IMR-90 (cell line): Measurements from ENCODE around the gene NOC2L. TPM values are rescaled to one million over a fixed set of nuclear protein-coding genes. Genes with fewer than 3 reads are reported as not detected.

ENCODE experiments used
- ATAC-seq: fragments of 200-7000 bp; cut with Tn5 transposase; 2 replicates; pipeline ENCODE4 v1.9.1; 2020; ENCODE audit warnings: low read depth, mild to moderate bottlenecking, moderate library complexity
- BruUV-seq: library from RNA; stranded (reverse); fragments of 400-500 nt; replicated peaks from 2 replicates; lab custom pipeline; 2021; lab: Mats Ljungman, UMichigan
- CTCF ChIA-PET: fragments of 300-600 bp; formaldehyde crosslinking; extraction: SDS; loops from one replicate; lab custom pipeline; 2021; ENCODE audit warnings: antibody characterized with exemption; lab: Yijun Ruan, JAX
- POLR2A ChIA-PET: fragments of 300-600 bp; sonication (Branson Sonifier 250); formaldehyde crosslinking; loops from one replicate; lab custom pipeline; 2022; ENCODE audit warnings: antibody characterized with exemption; ENCODE audit not compliant: unreplicated experiment; lab: Charles Lee
- DNase-seq: peaks from one replicate; pipeline ENCODE4 v3.0.0; 2013
- H2AFZ ChIP-seq: replicated peaks from 2 replicates; pipeline ENCODE3; 2013; ENCODE audit warnings: low read length, mild to moderate bottlenecking; ENCODE audit not compliant: poor library complexity
- H2AK5ac ChIP-seq: 2 replicates; pipeline ENCODE4 v1.6.1; 2013; ENCODE audit warnings: low read depth, low read length, inconsistent platforms
- H2AK9ac ChIP-seq: replicated peaks from 2 replicates; pipeline ENCODE3; 2013; ENCODE audit warnings: mild to moderate bottlenecking, low read depth, low read length, moderate library complexity; ENCODE audit not compliant: poor library complexity
- H2BK120ac ChIP-seq: 2 replicates; pipeline ENCODE4 v1.6.1; 2013; ENCODE audit warnings: low read depth, low read length, inconsistent platforms
- H2BK15ac ChIP-seq: 3 replicates; pipeline ENCODE4 v1.6.1; 2013; ENCODE audit warnings: low read depth, low read length, inconsistent platforms
- H2BK20ac ChIP-seq: 2 replicates; pipeline ENCODE4 v1.6.1; 2013; ENCODE audit warnings: low read depth, mild to moderate bottlenecking, inconsistent platforms, low read length, moderate library complexity
- H2BK5ac ChIP-seq: 2 replicates; pipeline ENCODE4 v1.6.1; 2013; ENCODE audit warnings: mild to moderate bottlenecking, low read depth, low read length, inconsistent platforms; ENCODE audit not compliant: poor library complexity, severe bottlenecking
- H3K14ac ChIP-seq: replicated peaks from 2 replicates; pipeline ENCODE4 v1.6.1; 2013; ENCODE audit warnings: low read depth, low read length, inconsistent platforms
- H3K18ac ChIP-seq: 2 replicates; pipeline ENCODE4 v1.6.1; 2013; ENCODE audit warnings: low read depth, low read length, control low read depth
- H3K23ac ChIP-seq: 2 replicates; pipeline ENCODE4 v1.6.1; 2013; ENCODE audit warnings: low read depth, low read length, inconsistent platforms
- H3K27ac ChIP-seq: 2 replicates; pipeline ENCODE4 v1.5.1; 2013; ENCODE audit warnings: mild to moderate bottlenecking, control low read depth, low read length; ENCODE audit not compliant: insufficient read depth
- H3K27me3 ChIP-seq: 2 replicates; pipeline ENCODE4 v1.6.1; 2013; ENCODE audit warnings: low read length; ENCODE audit not compliant: control insufficient read depth, insufficient read depth
- H3K36me3 ChIP-seq: 2 replicates; pipeline ENCODE4 v1.6.1; 2013; ENCODE audit warnings: low read length, mixed read lengths; ENCODE audit not compliant: control insufficient read depth, insufficient read depth
- H3K4ac ChIP-seq: 2 replicates; pipeline ENCODE4 v1.6.1; 2013; ENCODE audit warnings: low read depth, low read length, inconsistent platforms
- H3K4me1 ChIP-seq: 2 replicates; pipeline ENCODE4 v1.6.1; 2013; ENCODE audit warnings: low read length, mixed read lengths; ENCODE audit not compliant: control insufficient read depth, insufficient read depth
- H3K4me2 ChIP-seq: 2 replicates; pipeline ENCODE4 v1.6.1; 2013; ENCODE audit warnings: low read depth, mild to moderate bottlenecking, control low read depth, low read length, moderate library complexity
- H3K4me3 ChIP-seq: 2 replicates; pipeline ENCODE4 v1.5.1; 2013; ENCODE audit warnings: low read depth, mild to moderate bottlenecking, control low read depth, low read length, moderate library complexity; ENCODE audit not compliant: insufficient read depth
- H3K56ac ChIP-seq: 2 replicates; pipeline ENCODE4 v1.6.1; 2013; ENCODE audit warnings: low read length, inconsistent platforms; ENCODE audit not compliant: insufficient read depth; ENCODE audit errors: extremely low read depth
- H3K79me1 ChIP-seq, 2 experiments: 2 replicates each; pipeline ENCODE4 v1.6.1; 2013; ENCODE audit warnings: low read length in 2 of 2, inconsistent platforms in 1 of 2, low read depth in 1 of 2
- H3K9ac ChIP-seq: 2 replicates; pipeline ENCODE4 v1.6.1; 2013; ENCODE audit warnings: low read depth, low read length, control low read depth
- H3K9me1 ChIP-seq: 2 replicates; pipeline ENCODE4 v1.6.1; 2013; ENCODE audit warnings: low read length, inconsistent platforms; ENCODE audit not compliant: insufficient read depth
- H3K9me3 ChIP-seq: 2 replicates; pipeline ENCODE4 v1.6.1; 2013; ENCODE audit warnings: low read length; ENCODE audit not compliant: control insufficient read depth, insufficient read depth
- H4K20me1 ChIP-seq: 2 replicates; pipeline ENCODE4 v1.6.1; 2013; ENCODE audit warnings: low read length, inconsistent platforms; ENCODE audit not compliant: insufficient read depth
- H4K5ac ChIP-seq: 2 replicates; pipeline ENCODE4 v1.6.1; 2013; ENCODE audit warnings: mild to moderate bottlenecking, low read depth, low read length, control low read depth
- H4K8ac ChIP-seq, 2 experiments: 2 replicates each; pipeline ENCODE4 v1.6.1; 2013; ENCODE audit warnings: low read depth in 2 of 2, low read length in 2 of 2, control low read depth in 1 of 2, inconsistent platforms in 1 of 2
- H4K91ac ChIP-seq: 2 replicates; pipeline ENCODE4 v1.6.1; 2013; ENCODE audit warnings: low read depth, low read length, inconsistent platforms; ENCODE audit not compliant: insufficient read depth
- CHD1 ChIP-seq: IDR thresholded peaks from 2 replicates; pipeline ENCODE4 v1.6.1; 2012; ENCODE audit warnings: low read depth, low read length, improper control_type of control experiment
- FOS ChIP-seq: fragments of 150-350 bp; IDR thresholded peaks from 2 replicates; pipeline ENCODE4 v1.6.1; 2016; ENCODE audit warnings: low read depth, low read length
- MAFK ChIP-seq: IDR thresholded peaks from 2 replicates; pipeline ENCODE4 v1.6.1; 2012; ENCODE audit warnings: low read depth, low read length, improper control_type of control experiment
- USF2 ChIP-seq: fragments of 150-350 bp; IDR thresholded peaks from 2 replicates; pipeline ENCODE4 v1.6.1; 2017; ENCODE audit warnings: mild to moderate bottlenecking, antibody characterized with exemption, low read length, low read depth
- WGBS, 2 experiments: methylation state at CpG; one replicate each; pipeline versions ENCODE4 v1.1.5 to v1.1.7; 2013; ENCODE audit warnings: missing lambda C conversion rate in 2 of 2; ENCODE audit not compliant: insufficient read length in 1 of 2; ENCODE audit errors: extremely low coverage in 2 of 2; 5-methylcytosine and 5-hydroxymethylcytosine counted together
- dilution Hi-C: fragments of 300-500 bp; cut with HindIII; formaldehyde crosslinking; loops from one replicate; pipeline ENCODE4 v1.14.3; 2018; ENCODE audit warnings: low sequenced_read_pairs; ENCODE audit not compliant: unreplicated experiment
- in situ Hi-C: fragments of 300-500 bp; cut with MboI; formaldehyde crosslinking; loops from 3 replicates; pipeline ENCODE4 v1.14.3; 2019; ENCODE audit warnings: low sequenced_read_pairs, inconsistent platforms, mixed read lengths
- intact Hi-C: fragments of 100-400 bp; cut with micrococcal nuclease; formaldehyde crosslinking; loops from 2 replicates; pipeline ENCODE4 v1.10.0; 2022
- polyA plus RNA-seq, 3 experiments: library from polyadenylated mRNA; depleted of rRNA; stranded (reverse); fragments of >200 nt; gene quantifications; 2 replicates each; pipeline ENCODE4 v1.2.3, GENCODE V29; 2012; ENCODE audit warnings: low replicate concordance in 1 of 3
- total RNA-seq: library from RNA; depleted of rRNA; stranded (reverse); fragments of >200 nt; gene quantifications from 2 replicates; pipeline ENCODE4 v1.2.3, GENCODE V29; 2012

The NOC2L gene
- total and polyA plus RNA-seq, 2 of the 4 experiments (the other 2 are of a cell fraction): 74.2 to 106 TPM

- Histone ChIP-seq H4K91ac (no peak overlapping the region; the same call in 1 of the 2 replicates), H2BK20ac (no peak overlapping the region), H3K27me3 (no peaks in the 10 kb centered on the region), H3K18ac (no peak overlapping the region; the same call in 1 of the 2 replicates), H2BK5ac (no peak overlapping the region), H3K4me1 (peaks cover 4% of the 10 kb centered on the region; the same call in 1 of the 2 replicates), H2BK120ac (no peak overlapping the region), H3K14ac (no peak overlapping the region; the same call in 1 of the 2 replicates), H3K79me1 (peaks cover 6 to 30% of the 10 kb centered on the region in 2 experiments; a peak in 3 of 4 replicates), H4K20me1 (peaks cover 9% of the 10 kb centered on the region; the same call in 1 of the 2 replicates), H3K9ac (no peak overlapping the region), H3K56ac (no peak overlapping the region), H3K4ac (peak overlapping the region; percentile 22; the same call in 1 of the 2 replicates), H3K9me1 (no peaks in the 10 kb centered on the region), H2BK15ac (no peak overlapping the region), H3K23ac (no peak overlapping the region), H2AK5ac (peak overlapping the region; percentile 43; the same call in 1 of the 2 replicates), H2AFZ (peak overlapping the region; percentile 85), H3K27ac (no peak overlapping the region; the same call in 1 of the 2 replicates), H2AK9ac (peak overlapping the region; percentile 90), H3K9me3 (no peaks in the 10 kb centered on the region; the same call in 1 of the 2 replicates), H4K5ac (no peak overlapping the region; the same call in 1 of the 2 replicates), H3K36me3 (no peaks in the 10 kb centered on the region), H4K8ac (peak overlapping the region in 1 of 2 experiments; percentile 47; a peak in 1 of 4 replicates), H3K4me2 (peak overlapping the region; percentile 61; the same call in 1 of the 2 replicates), H3K4me3 (peak overlapping the region; percentile 59)
- ChIA-PET CTCF (interaction anchor here (0.8 kb wide), 1 partner anchor 13 kb away, joined by 4 read pairs; no protein-coding TSS in a partner anchor), POLR2A (no interaction called here)
- in situ Hi-C loops (no loop called here), dilution Hi-C loops (no loop called here), intact Hi-C loops (no loop called here)
- BruUV-seq: no TSS peak
- DNase-seq (no peak), ATAC-seq (no peak)
- TF ChIP-seq CHD1: 0 out of 2 replicates have a peak, but pooled peaks have one; percentile 1
- TF ChIP-seq FOS: no peak
- no peak for TF ChIP-seq USF2
- no peak for TF ChIP-seq MAFK
- WGBS, 2 experiments: 47% methylated on average over 43 of the region's 75 CpGs; no CpG with 5 or more reads in 1 of the 2 experiments
These were observed 39.1 kb upstream of the NOC2L start for GRCh38 chr1:997993-998744.
